Stimulated activated naive CD8-positive, alpha-beta T cell treated with anti-CD3 and anti-CD28 coated beads, Interleukin-15, Interleukin-2, amounts not matched to agents 100 ng/mL and 50 ng/mL, for 24 hours (primary cell): ENCODE results near the gene GSTA4.
"Not testable (repeated sequence)": the region's sequence is repeated elsewhere in the genome, so short reads cannot be mapped to it uniquely, and the experiment has no call there.

Source experiments
- H3K27ac Mint-ChIP-seq: one replicate; pipeline ENCODE4 v1.8.0; 2021; ENCODE audit warnings: mild to moderate bottlenecking, mixed read lengths
- H3K27me3 Mint-ChIP-seq: one replicate; pipeline ENCODE4 v1.8.0; 2021; ENCODE audit warnings: mixed read lengths
- H3K36me3 Mint-ChIP-seq: one replicate; pipeline ENCODE4 v1.8.0; 2021; ENCODE audit warnings: low read depth, mixed read lengths
- H3K4me1 Mint-ChIP-seq: one replicate; pipeline ENCODE4 v1.8.0; 2021; ENCODE audit warnings: low read depth, mixed read lengths
- H3K4me3 Mint-ChIP-seq: one replicate; pipeline ENCODE4 v1.8.0; 2021; ENCODE audit warnings: mild to moderate bottlenecking, mixed read lengths
- H3K9me3 Mint-ChIP-seq: one replicate; pipeline ENCODE4 v1.8.0; 2021; ENCODE audit warnings: mixed read lengths

The GSTA4 gene

DNA sequence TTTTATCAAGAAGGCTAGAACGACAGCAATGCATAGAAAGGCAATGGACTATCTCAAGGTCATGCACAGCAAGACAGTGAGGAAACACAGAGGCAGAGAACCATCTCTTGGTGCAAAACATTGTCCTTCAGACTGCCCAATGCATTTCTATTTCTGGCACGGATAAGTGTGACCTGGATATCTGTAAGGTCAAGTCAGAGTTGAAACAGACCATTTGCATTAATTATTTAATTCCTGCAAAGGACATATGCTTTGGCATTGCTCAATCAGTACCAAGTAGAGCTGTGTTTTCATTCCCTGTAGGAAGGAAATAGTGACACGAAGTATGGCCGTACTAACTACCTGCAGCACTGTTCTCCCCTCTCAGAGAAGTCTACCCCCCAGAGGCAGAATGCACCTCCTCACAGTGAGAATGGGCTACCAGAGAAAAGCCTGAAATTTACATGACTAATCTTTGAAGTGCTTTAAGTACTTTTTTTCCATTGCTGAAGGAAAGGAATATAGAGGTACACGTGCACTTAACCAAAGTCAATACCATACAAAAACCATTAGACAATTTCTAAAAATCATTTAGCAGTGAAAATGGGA, 32.1 kb upstream of the GSTA4 start:
- H3K4me1 Mint-ChIP-seq, result peaks cover 30% of the 10 kb centered on the region
- H3K4me3 Mint-ChIP-seq, result no peak overlapping the region
- H3K9me3 Mint-ChIP-seq, result no peaks in the 10 kb centered on the region
- H3K27ac Mint-ChIP-seq, result peak overlapping the region; percentile 91
- H3K27me3 Mint-ChIP-seq, result no peaks in the 10 kb centered on the region
- H3K36me3 Mint-ChIP-seq, result peaks cover 46% of the 10 kb centered on the region

DNA sequence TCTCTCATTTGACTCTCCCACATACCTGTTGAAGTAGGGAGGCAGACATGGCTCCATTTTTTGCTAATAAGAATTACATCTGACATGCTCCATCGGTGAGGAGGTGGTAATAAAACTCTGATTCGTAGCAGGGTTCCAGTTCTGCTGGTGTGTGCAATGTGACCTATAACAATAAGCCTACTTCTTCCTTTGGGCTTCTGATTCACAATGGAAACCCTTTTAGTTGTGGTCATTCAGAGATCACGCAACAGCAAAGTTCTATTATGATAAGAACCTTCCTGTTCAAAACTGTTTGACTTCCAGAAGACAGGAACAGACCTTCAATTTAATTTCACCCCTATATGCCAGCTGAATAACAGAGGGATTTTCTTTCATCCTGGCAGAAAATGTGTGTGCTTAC, 31.4 kb upstream of the GSTA4 start:
- Mint-ChIP-seq H3K9me3 (no peaks in the 10 kb centered on the region), H3K4me3 (no peak overlapping the region), H3K27ac (peak overlapping the region; percentile 91), H3K27me3 (no peaks in the 10 kb centered on the region), H3K36me3 (peaks cover 46% of the 10 kb centered on the region), H3K4me1 (peaks cover 30% of the 10 kb centered on the region)

DNA sequence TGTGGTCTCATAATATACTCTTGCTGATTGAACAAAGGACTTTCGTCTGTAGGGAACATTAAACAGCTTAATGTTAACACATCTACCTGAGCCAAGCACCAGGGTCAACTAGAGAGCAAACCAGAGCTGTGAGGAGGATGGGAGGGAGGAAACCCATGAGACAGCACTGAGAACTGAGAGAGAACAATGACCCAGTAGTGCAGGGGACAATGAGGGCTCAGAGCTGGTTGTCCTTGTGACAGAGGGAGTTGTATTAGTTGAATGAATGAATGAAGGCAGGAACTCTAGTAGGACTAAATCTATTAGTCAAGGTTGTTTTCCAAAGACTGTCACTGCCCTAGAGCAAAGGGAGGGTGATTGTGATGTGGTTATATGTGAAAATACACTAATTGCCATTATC, 28.2 kb upstream of the GSTA4 start:
- Mint-ChIP-seq H3K4me3 (no peak overlapping the region), H3K27me3 (no peaks in the 10 kb centered on the region), H3K36me3 (peaks cover 18% of the 10 kb centered on the region), H3K4me1 (peaks cover 38% of the 10 kb centered on the region), H3K9me3 (no peaks in the 10 kb centered on the region), H3K27ac (no peak overlapping the region)

DNA sequence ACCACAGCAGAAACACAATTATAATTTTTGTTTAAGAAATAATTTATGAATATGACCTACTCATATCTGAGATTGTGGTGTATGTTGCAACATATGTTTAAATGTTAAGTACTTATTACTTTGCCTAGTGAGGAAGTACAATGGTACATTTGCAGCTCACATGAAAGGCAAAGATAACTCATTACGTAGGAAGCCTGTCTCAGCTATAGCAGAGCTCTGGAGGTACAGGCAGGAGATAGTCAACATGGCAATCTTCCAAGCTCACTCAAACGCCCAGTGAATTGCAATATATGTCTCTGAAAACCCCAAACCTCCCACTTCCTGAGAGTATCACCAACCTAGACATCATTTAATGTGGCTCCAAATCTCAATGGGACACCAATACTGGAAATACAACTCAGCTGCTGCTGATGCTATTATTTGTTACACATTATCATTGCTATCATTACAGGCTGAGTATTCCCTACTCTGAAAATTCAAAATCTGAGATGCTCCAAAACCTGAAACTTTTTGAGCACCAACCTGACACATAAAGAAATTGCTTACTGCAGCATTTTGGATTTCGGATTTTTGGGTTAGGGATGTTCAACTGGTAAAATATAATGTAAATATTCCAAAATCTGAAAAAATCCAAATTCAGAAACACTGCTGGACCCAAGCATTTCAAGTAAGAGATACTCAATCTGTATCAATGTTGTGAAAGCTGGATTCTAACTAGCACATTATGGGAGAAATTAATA, 25.1 kb upstream of the GSTA4 start:
- peaks cover 18% of the 10 kb centered on the region for H3K4me1 Mint-ChIP-seq
- H3K4me3 Mint-ChIP-seq, result no peak overlapping the region
- H3K36me3 Mint-ChIP-seq, result peaks cover 18% of the 10 kb centered on the region
- H3K27ac Mint-ChIP-seq, result no peak overlapping the region
- H3K27me3 Mint-ChIP-seq, result no peaks in the 10 kb centered on the region
- no peaks in the 10 kb centered on the region for H3K9me3 Mint-ChIP-seq

DNA sequence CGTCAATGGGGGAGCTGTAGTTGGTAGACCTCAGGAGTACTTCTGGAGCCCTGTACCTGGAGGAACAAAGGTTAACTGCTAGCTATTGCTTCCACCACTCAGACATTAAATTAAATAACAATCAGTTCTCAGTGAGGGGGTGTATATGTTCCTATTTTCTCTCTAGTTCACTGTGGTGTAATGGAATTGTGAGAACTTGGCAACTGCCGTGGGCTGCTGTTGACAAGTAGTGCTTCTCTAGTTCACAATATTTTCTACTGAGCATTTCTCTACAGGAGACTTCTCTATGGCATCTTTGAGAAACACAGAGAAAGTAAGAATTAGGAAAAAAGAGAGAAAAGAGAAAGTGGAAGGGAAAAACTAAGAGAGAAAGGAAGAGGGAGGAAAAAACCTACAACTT, 23.4 kb upstream of the GSTA4 start:
- no peak overlapping the region for H3K27ac Mint-ChIP-seq

DNA sequence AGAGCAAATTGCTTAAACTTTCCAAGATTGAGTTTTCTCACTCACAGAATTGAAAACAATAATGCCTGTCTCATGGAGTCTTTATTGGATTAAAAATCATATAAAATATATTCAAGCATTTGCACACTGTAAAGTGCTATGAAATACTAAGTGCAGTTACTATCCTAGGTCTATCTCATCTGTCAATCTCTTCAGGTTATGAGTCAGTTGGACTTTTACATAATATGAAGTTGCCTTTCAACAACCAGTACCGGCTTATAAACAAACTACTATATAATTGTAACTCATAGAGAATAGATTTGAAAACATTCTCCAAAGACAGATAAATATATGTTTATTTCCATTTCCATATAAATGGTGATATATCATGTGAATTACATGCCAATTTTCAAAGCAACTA, 20.4 kb upstream of the GSTA4 start:
- no peak overlapping the region for H3K27ac Mint-ChIP-seq
- H3K4me3 Mint-ChIP-seq, result no peak overlapping the region
- H3K36me3 Mint-ChIP-seq, result peaks cover 28% of the 10 kb centered on the region
- no peaks in the 10 kb centered on the region for H3K9me3 Mint-ChIP-seq
- H3K27me3 Mint-ChIP-seq, result no peaks in the 10 kb centered on the region
- peaks cover 6% of the 10 kb centered on the region for H3K4me1 Mint-ChIP-seq

More for the DNA sequence above, 23.4 kb upstream of the GSTA4 start:
- Mint-ChIP-seq H3K27me3 (no peaks in the 10 kb centered on the region), H3K36me3 (peaks cover 23% of the 10 kb centered on the region), H3K4me1 (peaks cover 13% of the 10 kb centered on the region), H3K4me3 (no peak overlapping the region), H3K9me3 (no peaks in the 10 kb centered on the region)

DNA sequence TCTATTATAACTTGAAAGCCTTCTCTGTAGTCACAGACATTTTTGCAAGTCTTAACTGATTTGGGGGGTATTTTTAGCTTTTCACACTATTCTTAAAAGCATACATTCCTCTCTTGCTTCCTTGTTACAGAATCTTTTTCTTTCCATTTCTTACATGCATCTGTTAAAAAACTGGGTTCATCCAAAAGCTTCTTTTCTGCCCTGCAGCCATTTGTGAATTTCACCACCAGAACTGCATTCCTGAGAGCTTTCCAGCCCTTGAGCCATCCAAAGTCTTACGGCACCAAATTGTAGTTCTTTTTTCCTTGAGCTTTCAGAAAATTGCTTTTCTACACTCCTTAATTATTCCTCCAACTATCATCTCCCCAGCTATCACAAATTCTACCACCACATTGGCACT, 19.7 kb upstream of the GSTA4 start:
- Mint-ChIP-seq H3K27me3 (no peaks in the 10 kb centered on the region), H3K36me3 (peaks cover 35% of the 10 kb centered on the region), H3K27ac (no peak overlapping the region), H3K4me3 (no peak overlapping the region), H3K9me3 (no peaks in the 10 kb centered on the region), H3K4me1 (no peaks in the 10 kb centered on the region)

DNA sequence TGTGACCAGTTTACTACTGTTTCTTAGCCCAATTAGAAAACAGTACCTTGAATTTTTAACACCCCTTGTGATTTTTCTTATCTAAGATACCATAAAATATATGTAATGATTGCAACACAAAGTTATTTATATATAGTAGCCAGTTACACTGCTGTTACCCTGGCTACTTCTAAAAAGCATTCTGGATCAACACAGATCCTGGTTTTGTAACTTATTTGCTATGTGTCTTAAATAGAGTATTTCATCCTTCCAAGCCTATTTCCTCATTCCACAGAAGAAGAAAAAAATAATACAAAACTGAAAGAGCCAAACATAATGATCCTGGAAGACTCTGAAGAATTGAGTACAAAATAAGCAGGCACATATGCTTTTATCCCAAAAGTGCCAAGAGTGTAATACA, 19.0 kb upstream of the GSTA4 start:
- H3K4me1 Mint-ChIP-seq, result no peaks in the 10 kb centered on the region
- H3K9me3 Mint-ChIP-seq, result no peaks in the 10 kb centered on the region
- no peak overlapping the region for H3K27ac Mint-ChIP-seq
- H3K27me3 Mint-ChIP-seq, result no peaks in the 10 kb centered on the region
- H3K4me3 Mint-ChIP-seq, result no peak overlapping the region
- peaks cover 41% of the 10 kb centered on the region for H3K36me3 Mint-ChIP-seq

DNA sequence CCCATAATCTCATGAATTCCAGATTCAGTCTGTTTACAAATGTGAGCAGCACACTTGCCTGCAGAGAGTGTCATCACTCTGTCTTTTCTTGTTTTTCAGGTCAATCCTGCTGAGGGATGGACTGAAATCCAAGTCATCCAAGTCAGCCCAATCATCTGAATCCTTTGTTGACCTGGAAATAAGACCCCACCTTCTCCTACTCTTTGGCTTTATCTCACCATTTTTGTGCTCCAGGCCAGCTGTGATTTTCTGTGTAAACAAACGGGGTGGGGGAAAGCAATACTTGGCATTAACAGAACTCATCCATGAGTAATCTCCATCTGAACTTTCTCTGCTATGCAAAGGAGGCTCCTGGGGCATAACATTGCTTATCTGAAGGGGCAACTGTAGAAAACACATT, 16.9 kb upstream of the GSTA4 start:
- H3K4me1 Mint-ChIP-seq, result no peaks in the 10 kb centered on the region

DNA sequence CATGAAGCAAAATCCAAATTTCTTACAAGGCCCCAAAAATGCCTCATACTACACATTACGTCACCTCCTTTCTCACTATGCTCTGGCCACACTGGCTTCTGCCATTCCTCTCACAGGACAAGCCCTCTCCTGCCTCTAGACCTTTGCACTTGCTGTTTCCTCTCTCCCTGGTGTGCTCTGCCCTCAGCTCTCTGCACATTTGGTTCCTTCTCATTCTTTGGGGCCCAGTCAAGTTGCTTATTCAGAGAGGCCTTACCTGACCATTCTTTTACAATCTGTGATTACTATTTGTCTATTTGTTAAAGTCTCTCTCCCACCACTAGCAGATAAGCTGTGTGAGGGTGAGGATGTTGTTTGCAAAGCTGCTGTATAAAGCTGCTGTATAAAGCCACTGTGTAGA, 15.4 kb upstream of the GSTA4 start:
- Mint-ChIP-seq H3K9me3 (no peaks in the 10 kb centered on the region), H3K36me3 (peaks cover 44% of the 10 kb centered on the region), H3K27me3 (no peaks in the 10 kb centered on the region), H3K4me3 (no peak overlapping the region), H3K27ac (no peak overlapping the region), H3K4me1 (no peaks in the 10 kb centered on the region)

More for the DNA sequence above, 16.9 kb upstream of the GSTA4 start:
- no peaks in the 10 kb centered on the region for H3K9me3 Mint-ChIP-seq
- H3K27me3 Mint-ChIP-seq, result no peaks in the 10 kb centered on the region
- no peak overlapping the region for H3K4me3 Mint-ChIP-seq
- H3K36me3 Mint-ChIP-seq, result peaks cover 39% of the 10 kb centered on the region
- no peak overlapping the region for H3K27ac Mint-ChIP-seq

DNA sequence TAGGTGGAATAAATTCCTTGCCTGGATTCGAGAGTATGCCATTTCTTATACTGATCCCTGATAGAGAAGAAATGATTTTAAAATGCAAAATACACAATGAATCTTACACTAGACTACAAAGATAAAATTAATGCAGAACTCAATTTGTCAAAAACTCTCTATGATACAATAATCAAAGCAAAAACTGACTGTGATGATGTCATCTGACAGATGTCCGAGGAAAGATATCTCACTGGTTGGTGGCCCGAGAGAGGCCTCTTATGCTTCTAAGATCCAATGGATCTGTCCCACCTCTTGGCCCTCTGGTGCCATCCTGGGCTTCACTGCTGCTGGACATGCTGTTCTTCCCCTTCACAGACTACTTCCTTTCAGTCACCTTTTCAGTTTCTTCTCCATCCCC, 14.4 kb upstream of the GSTA4 start:
- H3K27me3 Mint-ChIP-seq, result no peaks in the 10 kb centered on the region
- H3K4me1 Mint-ChIP-seq, result no peaks in the 10 kb centered on the region
- peaks cover 50% of the 10 kb centered on the region for H3K36me3 Mint-ChIP-seq
- H3K4me3 Mint-ChIP-seq, result no peak overlapping the region
- H3K27ac Mint-ChIP-seq, result no peak overlapping the region
- no peaks in the 10 kb centered on the region for H3K9me3 Mint-ChIP-seq

DNA sequence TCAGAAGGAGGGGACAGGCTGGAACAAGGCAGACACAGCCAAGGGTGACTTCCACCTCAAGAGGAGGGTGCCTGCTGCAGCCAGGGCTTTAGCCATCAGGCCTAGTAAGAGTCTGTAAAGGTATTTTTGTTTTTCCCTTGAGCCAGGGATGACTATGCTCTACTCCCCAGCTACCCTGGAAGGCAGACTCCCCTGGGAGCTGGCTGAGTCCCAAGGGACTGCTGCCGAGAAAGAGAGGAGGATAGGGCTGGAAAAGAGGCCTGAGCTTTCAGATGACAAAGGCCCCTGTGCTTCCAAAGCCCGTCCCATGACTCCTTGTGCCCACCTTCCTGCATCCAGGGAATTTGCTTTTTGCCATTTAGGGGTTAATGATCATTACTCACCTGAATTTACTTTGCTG, 14.0 kb upstream of the GSTA4 start:
- no peaks in the 10 kb centered on the region for H3K27me3 Mint-ChIP-seq
- peaks cover 49% of the 10 kb centered on the region for H3K36me3 Mint-ChIP-seq
- no peak overlapping the region for H3K4me3 Mint-ChIP-seq
- no peak overlapping the region for H3K27ac Mint-ChIP-seq
- no peaks in the 10 kb centered on the region for H3K9me3 Mint-ChIP-seq
- no peaks in the 10 kb centered on the region for H3K4me1 Mint-ChIP-seq

DNA sequence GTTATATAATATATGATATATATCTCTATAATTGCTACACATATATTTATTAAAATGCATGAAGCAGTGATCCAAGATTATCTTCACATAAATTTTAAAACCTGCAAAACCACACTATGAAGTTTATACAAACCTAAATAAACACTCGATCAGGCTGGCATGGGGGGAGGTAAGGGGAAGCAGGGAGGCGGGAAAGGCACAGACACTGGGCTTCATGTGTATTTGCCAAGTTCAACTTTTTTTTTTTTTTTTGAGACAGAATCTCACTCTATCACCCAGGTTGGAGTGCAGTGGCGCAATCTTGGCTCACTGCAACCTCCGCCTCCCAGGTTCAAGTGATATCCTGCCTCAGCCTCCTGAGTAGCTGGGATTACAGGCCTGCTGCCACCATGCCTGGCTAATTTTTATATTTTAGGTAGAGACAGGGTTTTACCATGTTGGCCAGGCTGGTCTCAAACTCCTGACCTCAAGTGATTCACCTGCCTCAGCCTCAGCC, 13.2 kb upstream of the GSTA4 start:
- not testable (repeated sequence) for H3K4me1 Mint-ChIP-seq, H3K9me3 Mint-ChIP-seq, H3K27me3 Mint-ChIP-seq, H3K27ac Mint-ChIP-seq, H3K4me3 Mint-ChIP-seq
- peaks cover 40% of the 10 kb centered on the region for H3K36me3 Mint-ChIP-seq

DNA sequence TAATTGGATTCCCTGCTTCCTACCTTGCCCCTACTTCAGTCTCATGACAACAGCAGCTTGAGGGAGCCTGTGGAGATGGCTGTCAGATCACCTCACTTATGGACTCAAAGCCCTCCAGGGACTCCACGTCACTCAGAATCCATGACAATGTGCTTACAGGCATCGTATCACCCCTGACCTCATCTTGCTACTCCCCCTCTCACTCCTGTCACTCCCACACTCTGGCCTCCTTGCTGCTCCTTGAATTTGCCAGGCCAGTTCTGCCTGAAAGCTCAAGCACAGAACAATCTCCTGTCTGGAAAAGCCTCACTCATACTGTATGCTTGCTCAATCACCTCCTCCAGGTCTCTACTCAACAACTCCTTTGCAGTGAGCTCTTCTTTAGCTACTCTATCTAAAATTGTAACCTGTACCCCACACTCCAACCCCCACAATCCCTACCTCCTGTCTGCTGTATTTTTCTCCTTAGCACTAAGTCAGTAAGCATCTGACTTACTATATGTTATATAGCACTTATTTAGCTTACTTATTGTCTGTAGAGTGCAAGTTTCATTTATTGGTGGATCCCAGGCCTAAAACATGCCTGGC, 10.7 kb upstream of the GSTA4 start:
- Mint-ChIP-seq H3K9me3 (no peaks in the 10 kb centered on the region), H3K36me3 (peaks cover 40% of the 10 kb centered on the region), H3K27me3 (no peaks in the 10 kb centered on the region), H3K4me1 (no peaks in the 10 kb centered on the region), H3K27ac (peak overlapping the region; percentile 21), H3K4me3 (no peak overlapping the region)

DNA sequence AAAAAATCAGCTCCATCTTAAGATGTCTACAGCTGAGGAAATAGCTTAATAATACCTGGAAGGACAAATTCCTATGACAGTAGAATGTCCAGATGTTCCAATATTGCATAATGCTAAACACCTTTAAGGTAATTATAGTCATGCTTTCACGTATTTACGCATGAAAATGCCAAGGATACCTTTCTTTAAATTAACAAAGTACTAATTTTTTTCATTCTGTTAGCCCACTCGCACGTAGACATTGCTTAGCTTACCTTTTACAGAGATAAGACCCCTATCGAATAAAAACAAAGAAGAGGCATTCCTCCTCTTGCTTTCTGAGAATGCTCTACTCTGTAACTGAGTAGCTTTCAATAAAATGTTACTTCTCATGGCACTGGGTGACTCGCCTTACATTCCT, 4.4 kb upstream of the GSTA4 start:
- Mint-ChIP-seq H3K36me3 (peaks cover 5% of the 10 kb centered on the region), H3K27me3 (peaks cover 5% of the 10 kb centered on the region), H3K4me1 (peaks cover 23% of the 10 kb centered on the region), H3K4me3 (no peak overlapping the region), H3K27ac (no peak overlapping the region), H3K9me3 (no peaks in the 10 kb centered on the region)
